Neutrophil (primary cell): Measurements from ENCODE around the gene MTRR.

ENCODE experiments used
- H3K27ac ChIP-seq: fragments of 200-600 bp; sonication (generic); 2 replicates; pipeline ENCODE4 v1.5.1; 2016; ENCODE audit warnings: mild to moderate bottlenecking, moderate library complexity
- H3K27me3 ChIP-seq: fragments of 200-600 bp; sonication (generic); 2 replicates; pipeline ENCODE4 v1.6.0; 2016; ENCODE audit warnings: mild to moderate bottlenecking
- H3K36me3 ChIP-seq: fragments of 200-600 bp; sonication (generic); 2 replicates; pipeline ENCODE4 v1.5.1; 2017
- H3K4me1 ChIP-seq, 2 experiments: fragments of 200-600 bp in 1 of 2; sonication (generic) in 1 of 2; 1 replicate in 1 of 2; 2 replicates in 1 of 2; pipeline versions ENCODE4 v1.5.1 to v1.6.1; 2013 to 2016; ENCODE audit warnings: low read depth in 1 of 2, low read length in 1 of 2, mild to moderate bottlenecking in 1 of 2, moderate library complexity in 1 of 2; ENCODE audit not compliant: control insufficient read depth in 1 of 2, insufficient read depth in 1 of 2
- H3K4me3 ChIP-seq, 2 experiments: fragments of 200-600 bp in 1 of 2; sonication (generic) in 1 of 2; 1 replicate in 1 of 2; 2 replicates in 1 of 2; pipeline ENCODE4 v1.5.1; 2013 to 2016; ENCODE audit warnings: low read depth in 1 of 2, low read length in 1 of 2, mild to moderate bottlenecking in 1 of 2, moderate library complexity in 1 of 2
- H3K9me3 ChIP-seq: fragments of 200-600 bp; sonication (generic); 2 replicates; pipeline ENCODE4 v1.5.1; 2016
- TF ChIP-seq, protein P1 (sequence below): fragments of 200-600 bp; sonication (generic); IDR thresholded peaks from 2 replicates; pipeline ENCODE4 v1.5.1; 2016; ENCODE audit warnings: antibody characterized with exemption

Gene MTRR

DNA sequence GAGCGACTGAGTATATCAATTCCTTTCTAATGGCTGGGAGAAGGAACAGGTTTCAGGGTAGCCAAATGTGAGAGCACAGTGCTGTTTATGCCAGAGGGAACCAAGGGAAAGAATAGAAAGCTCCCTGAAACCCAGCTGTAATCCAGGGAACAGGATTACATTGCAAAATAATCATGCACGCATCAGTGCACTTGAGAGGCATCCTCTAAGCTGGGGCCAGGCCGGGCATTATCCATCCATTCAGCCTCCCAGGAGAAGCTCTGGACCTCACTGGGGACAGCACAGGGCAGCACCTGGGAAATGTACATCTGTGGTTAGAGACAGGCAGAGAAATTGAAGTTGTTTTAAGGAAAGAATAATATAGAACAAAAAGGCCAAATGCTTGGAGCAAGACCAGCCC is 72.7 kb downstream of the MTRR start:
- H3K4me3 ChIP-seq = no peak overlapping the region
- no peaks in the 10 kb centered on the region for H3K36me3 ChIP-seq
- TF ChIP-seq, protein P1, sequence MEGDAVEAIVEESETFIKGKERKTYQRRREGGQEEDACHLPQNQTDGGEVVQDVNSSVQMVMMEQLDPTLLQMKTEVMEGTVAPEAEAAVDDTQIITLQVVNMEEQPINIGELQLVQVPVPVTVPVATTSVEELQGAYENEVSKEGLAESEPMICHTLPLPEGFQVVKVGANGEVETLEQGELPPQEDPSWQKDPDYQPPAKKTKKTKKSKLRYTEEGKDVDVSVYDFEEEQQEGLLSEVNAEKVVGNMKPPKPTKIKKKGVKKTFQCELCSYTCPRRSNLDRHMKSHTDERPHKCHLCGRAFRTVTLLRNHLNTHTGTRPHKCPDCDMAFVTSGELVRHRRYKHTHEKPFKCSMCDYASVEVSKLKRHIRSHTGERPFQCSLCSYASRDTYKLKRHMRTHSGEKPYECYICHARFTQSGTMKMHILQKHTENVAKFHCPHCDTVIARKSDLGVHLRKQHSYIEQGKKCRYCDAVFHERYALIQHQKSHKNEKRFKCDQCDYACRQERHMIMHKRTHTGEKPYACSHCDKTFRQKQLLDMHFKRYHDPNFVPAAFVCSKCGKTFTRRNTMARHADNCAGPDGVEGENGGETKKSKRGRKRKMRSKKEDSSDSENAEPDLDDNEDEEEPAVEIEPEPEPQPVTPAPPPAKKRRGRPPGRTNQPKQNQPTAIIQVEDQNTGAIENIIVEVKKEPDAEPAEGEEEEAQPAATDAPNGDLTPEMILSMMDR = no peak
- no peak overlapping the region for H3K27ac ChIP-seq
- H3K9me3 ChIP-seq = no peaks in the 10 kb centered on the region
- no peaks in the 10 kb centered on the region for H3K4me1 ChIP-seq
- H3K27me3 ChIP-seq = no peaks in the 10 kb centered on the region

DNA sequence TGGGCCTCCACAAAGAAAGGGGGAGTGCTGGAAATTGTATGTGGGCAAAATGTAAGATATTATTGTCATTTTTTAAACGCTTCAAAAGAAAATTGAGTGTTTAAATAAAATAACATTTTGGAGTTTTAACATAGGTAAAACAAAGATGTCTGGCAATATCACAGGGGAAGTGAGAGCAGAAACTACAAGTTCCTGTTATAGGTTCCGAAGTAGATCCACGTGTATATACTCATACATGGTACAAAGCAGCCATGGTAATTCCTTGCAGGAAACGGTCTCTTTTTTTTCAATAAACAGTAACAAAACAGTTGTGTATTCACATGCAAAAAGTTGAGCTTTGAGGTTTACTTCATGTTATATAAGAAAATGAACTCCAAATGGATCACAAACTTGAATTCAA is 78.4 kb downstream of the MTRR start:
- H3K27ac ChIP-seq = no peak overlapping the region
- TF ChIP-seq, protein P1 = no peak

More for the DNA sequence above, 78.4 kb downstream of the MTRR start:
- H3K36me3 ChIP-seq = no peaks in the 10 kb centered on the region
- H3K4me1 ChIP-seq = no peaks in the 10 kb centered on the region
- H3K4me3 ChIP-seq = no peak overlapping the region
- no peaks in the 10 kb centered on the region for H3K27me3 ChIP-seq
- no peaks in the 10 kb centered on the region for H3K9me3 ChIP-seq
